Common myeloid progenitor, CD34-positive (primary cell): ENCODE results near the gene HSPH1.
"Not testable (repeated sequence)": the region's sequence is repeated elsewhere in the genome, so short reads cannot be mapped to it uniquely, and the experiment has no call there.

Experiments
- CTCF ChIA-PET: fragments of 350-600 bp; sonication (Branson Sonifier 250); formaldehyde crosslinking; loops from one replicate; lab custom pipeline; 2021; ENCODE audit warnings: antibody characterized with exemption; lab: Charles Lee
- POLR2A ChIA-PET: fragments of 350-600 bp; sonication (Branson Sonifier 250); formaldehyde crosslinking; loops from one replicate; lab custom pipeline; 2021; ENCODE audit warnings: antibody characterized with exemption; lab: Charles Lee
- DNase-seq, 3 donors: peaks; one replicate each; pipeline versions ENCODE4 v3.0.0 to v3.0.0-alpha.2; 2013
- H3K27ac ChIP-seq, 2 experiments: 1 replicate in 1 of 2; 2 replicates in 1 of 2; pipeline ENCODE4 v1.7.0; 2013; ENCODE audit warnings: inconsistent platforms in 2 of 2, low read length in 2 of 2, mild to moderate bottlenecking in 2 of 2, low read depth in 1 of 2, moderate library complexity in 1 of 2; ENCODE audit not compliant: severe bottlenecking in 2 of 2, insufficient read depth in 1 of 2, poor library complexity in 1 of 2
- H3K27me3 ChIP-seq, 5 experiments: replicated peaks in 2 of 5; 1 replicate in 3 of 5; 2 replicates in 2 of 5; pipeline versions ENCODE4 v1.6.1 to v1.7.0; 2013; ENCODE audit warnings: low read length in 4 of 5, mild to moderate bottlenecking in 2 of 5, moderate library complexity in 2 of 5, inconsistent platforms in 1 of 5; ENCODE audit not compliant: insufficient read depth in 5 of 5, control insufficient read depth in 4 of 5
- H3K36me3 ChIP-seq, 4 experiments: 1 replicate in 2 of 4; 2 replicates in 2 of 4; pipeline versions ENCODE4 v1.6.1 to v1.7.0; 2013; ENCODE audit warnings: low read length in 3 of 4, control low read depth in 1 of 4, mild to moderate bottlenecking in 1 of 4; ENCODE audit not compliant: control insufficient read depth in 4 of 4, insufficient read depth in 4 of 4
- H3K4me1 ChIP-seq, 4 experiments: 1 replicate in 3 of 4; 2 replicates in 1 of 4; pipeline versions ENCODE4 v1.6.1 to v1.7.1; 2013; ENCODE audit warnings: low read length in 3 of 4, mild to moderate bottlenecking in 3 of 4, control low read depth in 1 of 4, inconsistent platforms in 1 of 4, moderate library complexity in 1 of 4; ENCODE audit not compliant: control insufficient read depth in 4 of 4, insufficient read depth in 4 of 4; ENCODE audit errors: control extremely low read depth in 1 of 4
- H3K4me3 ChIP-seq, 7 experiments: 1 replicate in 4 of 7; 2 replicates in 3 of 7; pipeline versions ENCODE4 v1.5.1 to v1.7.0; 2013; ENCODE audit warnings: mild to moderate bottlenecking in 7 of 7, low read length in 6 of 7, moderate library complexity in 6 of 7, inconsistent platforms in 2 of 7, low read depth in 2 of 7, control low read depth in 1 of 7; ENCODE audit not compliant: insufficient read depth in 4 of 7, control insufficient read depth in 1 of 7; ENCODE audit errors: extremely low read depth in 1 of 7
- H3K9me3 ChIP-seq, 5 experiments: 1 replicate in 4 of 5; 2 replicates in 1 of 5; pipeline versions ENCODE4 v1.6.1 to v1.7.1; 2013; ENCODE audit warnings: low read length in 4 of 5, mild to moderate bottlenecking in 2 of 5, inconsistent platforms in 1 of 5, low read depth in 1 of 5, moderate library complexity in 1 of 5; ENCODE audit not compliant: control insufficient read depth in 4 of 5, insufficient read depth in 2 of 5; ENCODE audit errors: control extremely low read depth in 1 of 5
- WGBS: methylation state at CpG from one replicate; pipeline ENCODE4 v1.1.5; 2013; ENCODE audit not compliant: insufficient coverage; 5-methylcytosine and 5-hydroxymethylcytosine counted together

HSPH1 gene

DNA sequence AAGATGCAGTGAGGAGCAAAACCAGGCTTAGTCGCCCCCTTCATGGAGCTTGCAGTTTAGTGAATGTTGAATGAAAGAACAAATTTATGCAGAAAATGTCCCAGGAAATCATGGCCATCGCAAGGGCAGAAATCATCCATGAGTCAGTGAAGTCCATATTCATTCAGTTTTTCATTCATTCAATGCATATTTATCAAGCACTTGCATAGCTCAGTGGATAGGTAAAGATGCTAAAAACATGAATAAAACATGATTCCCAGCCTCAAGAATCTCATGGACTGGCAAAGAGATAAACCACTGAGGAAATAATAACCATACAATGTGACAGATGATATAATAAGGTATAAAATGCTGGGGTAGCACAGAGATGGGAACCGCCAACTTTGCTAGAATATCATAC is 58.8 kb downstream of the HSPH1 start:
- peaks cover 0 to 38% (median 4%) of the 10 kb centered on the region in 5 experiments for H3K27me3 ChIP-seq
- CTCF ChIA-PET: no interaction called here
- no peaks in the 10 kb centered on the region for H3K36me3 ChIP-seq
- no peak overlapping the region for H3K4me3 ChIP-seq
- no peaks in the 10 kb centered on the region for H3K9me3 ChIP-seq
- H3K27ac ChIP-seq: no peak overlapping the region
- 100% methylated on average over 2 of the region's 3 CpGs for WGBS
- H3K4me1 ChIP-seq: no peaks in the 10 kb centered on the region
- DNase-seq: no peak
- POLR2A ChIA-PET: no interaction called here

DNA sequence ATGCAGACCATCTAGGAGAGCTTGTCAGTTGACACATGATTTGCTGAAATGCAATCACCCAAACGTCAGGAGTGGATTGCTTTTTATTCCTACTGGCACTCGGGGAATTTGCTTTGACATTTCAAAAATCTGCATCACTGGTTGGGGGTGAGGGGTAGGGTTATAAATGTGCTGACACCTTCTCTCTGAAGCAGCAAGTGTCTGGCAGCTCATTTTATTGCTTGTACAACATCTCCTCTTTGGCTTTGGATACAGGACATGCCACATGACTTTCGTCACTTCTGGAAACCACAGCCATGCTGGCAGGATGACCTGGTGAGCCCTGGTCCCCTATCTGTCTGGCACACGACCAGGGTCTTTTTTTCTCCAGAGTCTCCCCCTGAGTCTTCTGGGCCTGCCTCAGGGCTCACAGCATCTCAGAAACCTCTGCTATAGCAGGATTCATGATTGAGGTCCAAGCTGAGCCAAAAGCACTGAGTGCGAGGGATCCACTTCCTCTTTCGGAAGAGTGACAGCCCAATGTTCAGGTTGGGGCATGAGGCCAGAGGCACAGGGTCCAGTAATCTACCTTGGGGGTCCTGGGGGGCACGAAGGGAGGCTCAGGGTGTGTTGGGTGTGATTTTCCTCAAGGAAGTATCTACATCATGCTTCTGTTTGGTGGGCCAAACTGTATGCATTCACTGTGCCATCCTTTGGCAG is 60.1 kb downstream of the HSPH1 start:
- no peak overlapping the region for H3K4me3 ChIP-seq
- H3K27me3 ChIP-seq: peaks cover 0 to 37% (median 8%) of the 10 kb centered on the region in 5 experiments
- 42% methylated on average over 6 of the region's 7 CpGs for WGBS

DNA sequence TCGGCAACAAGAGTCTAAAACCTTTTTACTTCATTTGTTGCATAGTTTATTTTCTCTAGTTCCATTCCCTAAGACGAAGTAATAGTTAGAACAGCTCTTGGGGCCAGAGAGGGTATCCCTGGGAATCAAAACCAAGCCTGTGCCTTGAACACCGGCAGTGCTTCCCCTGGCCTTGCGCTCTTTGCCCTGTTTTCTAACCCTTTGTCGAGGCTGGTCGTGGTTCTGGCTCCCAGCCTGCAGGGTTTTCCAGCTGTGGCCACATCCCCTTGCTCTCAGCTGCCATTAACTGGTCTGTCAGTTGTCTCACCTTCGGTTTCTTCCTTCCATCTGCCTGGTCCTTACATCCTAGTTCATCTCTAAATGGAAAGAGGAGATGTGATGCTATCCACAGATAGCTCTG is 61.0 kb downstream of the HSPH1 start:
- H3K36me3 ChIP-seq: no peaks in the 10 kb centered on the region
- H3K4me3 ChIP-seq: no peak overlapping the region
- H3K4me1 ChIP-seq: no peaks in the 10 kb centered on the region
- WGBS: 76% methylated on average over 6 of the region's 7 CpGs
- no peak overlapping the region for H3K27ac ChIP-seq
- H3K27me3 ChIP-seq: peaks cover 0 to 37% (median 8%) of the 10 kb centered on the region in 5 experiments
- ChIA-PET POLR2A (no interaction called here), CTCF (no interaction called here)
- no peak for DNase-seq
- H3K9me3 ChIP-seq: no peaks in the 10 kb centered on the region

More for the DNA sequence above, 60.1 kb downstream of the HSPH1 start:
- Histone ChIP-seq H3K4me1 (no peaks in the 10 kb centered on the region), H3K36me3 (no peaks in the 10 kb centered on the region), H3K27ac (no peak overlapping the region), H3K9me3 (no peaks in the 10 kb centered on the region)
- ChIA-PET CTCF (no interaction called here), POLR2A (no interaction called here)
- DNase-seq: peak in 1 of 3 donors; percentile 10

DNA sequence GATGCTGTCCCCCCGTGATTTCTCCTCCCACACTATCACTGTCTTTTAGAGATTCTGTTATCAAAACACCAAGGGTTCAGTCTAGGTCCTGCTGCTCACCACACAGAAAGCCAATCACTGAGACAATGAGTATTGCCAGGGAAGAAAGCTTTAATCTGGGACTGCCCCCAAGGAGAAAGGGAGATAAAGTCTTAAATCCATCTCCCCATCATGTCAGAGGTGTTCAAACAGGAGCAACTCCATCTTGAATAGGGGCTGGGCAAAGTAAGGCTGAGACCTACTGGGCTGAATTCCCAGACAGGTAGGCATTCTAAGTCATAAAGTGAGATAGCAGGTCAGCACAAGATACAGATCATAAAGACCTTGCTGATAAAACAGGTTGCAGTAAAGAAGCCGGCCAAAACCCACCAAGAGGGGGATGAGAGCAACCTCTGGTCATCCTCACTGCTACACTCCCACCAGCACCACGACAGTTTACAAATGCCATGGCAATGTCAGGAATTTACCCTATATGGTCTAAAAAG is 63.7 kb downstream of the HSPH1 start:
- H3K36me3 ChIP-seq, H3K4me1 ChIP-seq, DNase-seq, H3K9me3 ChIP-seq, CTCF ChIA-PET, H3K27ac ChIP-seq, H3K4me3 ChIP-seq, POLR2A ChIA-PET: not testable (repeated sequence)
- peaks cover 0 to 32% (median 9%) of the 10 kb centered on the region in 5 experiments for H3K27me3 ChIP-seq
- WGBS: 82% methylated on average over 2 of the region's 3 CpGs

DNA sequence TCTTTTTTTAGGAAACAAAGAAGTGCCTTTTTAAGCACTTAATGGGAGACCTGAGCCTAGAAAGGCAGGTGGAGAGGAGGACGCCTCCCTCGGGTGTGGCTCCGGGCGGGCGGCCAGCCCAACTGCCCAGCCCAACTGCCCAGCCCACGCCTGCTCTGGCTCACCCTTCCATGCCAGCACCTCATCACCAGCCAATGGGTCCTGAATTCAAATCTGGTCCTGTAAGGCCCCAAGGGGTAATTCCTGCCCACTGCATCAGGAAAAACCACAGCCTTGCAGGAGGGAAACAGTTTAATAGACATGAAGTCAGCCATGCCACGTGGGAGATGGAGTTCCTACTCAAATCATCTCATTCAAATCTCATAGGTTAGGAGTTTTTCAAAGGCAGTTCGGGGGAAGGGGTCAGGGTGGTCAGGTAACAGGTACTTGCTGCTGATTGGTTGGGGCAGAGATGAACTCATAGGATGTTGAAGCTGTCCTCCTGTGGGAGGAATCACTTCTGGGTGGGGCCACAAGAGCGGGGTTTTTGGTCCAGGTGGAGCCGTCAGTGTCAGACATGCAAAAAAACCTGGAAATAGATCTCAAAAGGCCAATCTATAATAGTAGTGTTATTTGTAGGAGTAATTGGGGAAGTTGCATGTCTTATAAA is 64.9 kb downstream of the HSPH1 start:
- Histone ChIP-seq H3K9me3 (no peaks in the 10 kb centered on the region), H3K27ac (no peak overlapping the region), H3K27me3 (peaks cover 0 to 27% (median 10%) of the 10 kb centered on the region in 5 experiments), H3K4me1 (no peaks in the 10 kb centered on the region), H3K4me3 (no peak overlapping the region), H3K36me3 (no peaks in the 10 kb centered on the region)
- no peak for DNase-seq
- CTCF ChIA-PET: no interaction called here
- POLR2A ChIA-PET: no interaction called here
- WGBS: 84% methylated on average over 5 of the region's 10 CpGs

DNA sequence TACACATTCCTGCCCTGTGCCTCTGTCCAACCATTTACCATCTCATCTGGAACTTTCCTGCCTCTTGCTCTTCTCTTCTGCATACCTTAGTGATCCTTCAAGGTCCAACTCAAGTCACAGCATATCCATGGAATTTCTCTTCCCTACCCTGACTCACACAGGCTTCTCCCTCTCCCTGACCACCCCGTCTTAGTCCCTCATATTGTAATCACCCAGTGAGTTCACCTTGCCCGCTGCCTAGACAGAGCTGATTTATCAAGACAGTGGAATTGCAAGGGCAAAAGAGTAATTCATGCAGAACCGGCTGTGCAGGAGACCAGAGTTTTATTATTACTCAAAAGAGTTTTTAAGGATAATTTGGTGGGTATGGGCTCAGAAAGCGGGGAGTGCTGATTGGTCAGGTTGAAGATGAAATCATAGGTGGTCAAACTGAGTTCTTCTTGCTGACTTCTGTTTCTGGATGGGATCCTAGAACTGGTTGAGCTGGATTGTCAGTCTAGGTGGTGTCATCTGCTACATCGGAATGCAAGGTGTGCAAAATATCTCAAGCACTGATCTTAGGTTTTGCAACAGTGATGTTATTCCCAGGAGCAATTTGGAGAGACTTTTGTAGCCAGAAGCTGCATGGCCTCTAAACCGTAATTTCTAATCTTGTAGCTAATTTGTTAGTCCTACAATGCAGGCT is 67.2 kb downstream of the HSPH1 start:
- Histone ChIP-seq H3K27me3 (peaks cover 0 to 9% (median 2%) of the 10 kb centered on the region in 5 experiments), H3K27ac (no peak overlapping the region), H3K4me1 (peaks cover 0 to 7% (median 4%) of the 10 kb centered on the region in 4 experiments), H3K36me3 (no peaks in the 10 kb centered on the region), H3K9me3 (no peaks in the 10 kb centered on the region), H3K4me3 (no peak overlapping the region)
- CTCF ChIA-PET: no interaction called here
- POLR2A ChIA-PET: no interaction called here
- DNase-seq: no peak
- 87% methylated on average over 5 of the region's 6 CpGs for WGBS
